Peyer's patch (tissue), 4 donors: Measurements from ENCODE around the gene TIPRL.

Experiments used
- POLR2A ChIP-seq, 2 donors: fragments of 450-650 bp; IDR thresholded peaks; one replicate each; pipeline ENCODE4 v1.5.1; 2017; ENCODE audit warnings: antibody characterized with exemption in 2 of 2, mild to moderate bottlenecking in 2 of 2, moderate library complexity in 2 of 2
- TF ChIP-seq, protein P1 (sequence below), 6 experiments: fragments of 450-650 bp in 4 of 6; fragments of 200-600 bp in 2 of 6; sonication (generic) in 1 of 6; IDR thresholded peaks; one replicate each; pipeline ENCODE4 v1.5.1; 2017 to 2019; ENCODE audit warnings: antibody characterized with exemption in 6 of 6, mild to moderate bottlenecking in 3 of 6, moderate library complexity in 1 of 6

GRCh38 chr1:168134642-168135041, 44.1 kb upstream of the TIPRL start:
- TF ChIP-seq, protein P1, sequence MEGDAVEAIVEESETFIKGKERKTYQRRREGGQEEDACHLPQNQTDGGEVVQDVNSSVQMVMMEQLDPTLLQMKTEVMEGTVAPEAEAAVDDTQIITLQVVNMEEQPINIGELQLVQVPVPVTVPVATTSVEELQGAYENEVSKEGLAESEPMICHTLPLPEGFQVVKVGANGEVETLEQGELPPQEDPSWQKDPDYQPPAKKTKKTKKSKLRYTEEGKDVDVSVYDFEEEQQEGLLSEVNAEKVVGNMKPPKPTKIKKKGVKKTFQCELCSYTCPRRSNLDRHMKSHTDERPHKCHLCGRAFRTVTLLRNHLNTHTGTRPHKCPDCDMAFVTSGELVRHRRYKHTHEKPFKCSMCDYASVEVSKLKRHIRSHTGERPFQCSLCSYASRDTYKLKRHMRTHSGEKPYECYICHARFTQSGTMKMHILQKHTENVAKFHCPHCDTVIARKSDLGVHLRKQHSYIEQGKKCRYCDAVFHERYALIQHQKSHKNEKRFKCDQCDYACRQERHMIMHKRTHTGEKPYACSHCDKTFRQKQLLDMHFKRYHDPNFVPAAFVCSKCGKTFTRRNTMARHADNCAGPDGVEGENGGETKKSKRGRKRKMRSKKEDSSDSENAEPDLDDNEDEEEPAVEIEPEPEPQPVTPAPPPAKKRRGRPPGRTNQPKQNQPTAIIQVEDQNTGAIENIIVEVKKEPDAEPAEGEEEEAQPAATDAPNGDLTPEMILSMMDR (IDR thresholded peaks at IDR 0.05) = no peak
- TF ChIP-seq POLR2A (IDR thresholded peaks at IDR 0.05) = no peak
